Activated T-cell treated with anti-CD3 and anti-CD28 coated beads for 48 hours (primary cell): ENCODE results near the gene RAE1.
"Not testable (repeated sequence)": the region's sequence is repeated elsewhere in the genome, so short reads cannot be mapped to it uniquely, and the experiment has no call there.

ENCODE experiments used
- DNase-seq: peaks from one replicate; pipeline ENCODE4 v3.0.0-alpha.2; 2020; ENCODE audit warnings: low read depth

Gene RAE1

DNA sequence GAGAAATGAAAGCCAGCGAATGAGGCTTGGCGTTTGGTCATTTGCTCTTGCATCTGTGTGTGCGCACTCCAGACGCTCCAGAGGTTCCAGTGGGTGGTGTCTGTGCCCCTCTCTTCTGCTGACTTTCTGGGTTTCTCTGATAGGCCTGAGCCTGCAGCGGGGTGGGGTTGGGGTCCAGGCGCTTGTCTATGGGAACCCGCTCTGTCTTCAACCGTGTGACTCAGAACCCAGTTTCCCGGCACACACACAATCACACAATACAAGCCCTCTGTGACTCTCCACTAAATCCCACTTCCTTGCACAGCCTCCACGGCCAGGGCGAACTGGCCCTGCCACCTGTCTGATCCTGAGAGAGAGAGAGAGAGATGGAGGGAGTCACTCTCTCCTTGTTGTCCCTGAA lies 64.7 kb downstream of the RAE1 start:
- DNase-seq, result no peak

DNA sequence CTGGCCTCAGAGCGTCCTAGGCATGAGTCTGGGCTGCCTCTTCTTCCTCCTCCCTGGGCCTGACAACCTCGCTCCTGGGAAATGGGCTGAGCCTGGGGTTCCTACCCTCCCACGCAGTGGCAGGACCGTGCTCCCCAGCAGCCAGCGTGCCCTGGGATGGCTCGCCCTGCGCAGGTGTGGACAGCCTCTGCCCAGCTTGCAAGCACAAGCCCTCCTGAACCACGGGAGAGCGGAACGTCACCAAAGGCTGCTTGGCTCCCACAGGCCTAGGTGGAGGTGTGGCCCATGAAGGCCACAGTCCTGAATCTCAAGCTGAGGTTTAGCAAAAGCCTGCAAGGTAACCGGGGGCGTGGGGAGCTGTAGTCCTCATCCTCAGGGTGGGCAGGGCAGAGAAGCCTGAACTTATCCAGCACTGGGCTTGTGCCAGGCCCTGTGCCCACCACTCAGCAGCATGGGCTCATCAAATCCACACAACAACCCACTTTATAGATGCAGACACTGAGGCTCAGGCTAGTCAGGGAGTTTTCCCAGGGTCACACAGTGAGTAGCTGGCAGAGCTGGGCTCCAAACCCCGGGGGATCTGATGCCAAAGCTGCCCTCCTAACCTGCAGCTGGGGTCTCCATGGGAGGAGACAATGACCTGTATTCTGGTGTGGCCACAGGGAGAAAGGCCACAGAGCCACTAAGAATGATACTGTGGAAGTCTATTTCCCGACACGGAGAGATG lies 65.4 kb downstream of the RAE1 start:
- no peak for DNase-seq

DNA sequence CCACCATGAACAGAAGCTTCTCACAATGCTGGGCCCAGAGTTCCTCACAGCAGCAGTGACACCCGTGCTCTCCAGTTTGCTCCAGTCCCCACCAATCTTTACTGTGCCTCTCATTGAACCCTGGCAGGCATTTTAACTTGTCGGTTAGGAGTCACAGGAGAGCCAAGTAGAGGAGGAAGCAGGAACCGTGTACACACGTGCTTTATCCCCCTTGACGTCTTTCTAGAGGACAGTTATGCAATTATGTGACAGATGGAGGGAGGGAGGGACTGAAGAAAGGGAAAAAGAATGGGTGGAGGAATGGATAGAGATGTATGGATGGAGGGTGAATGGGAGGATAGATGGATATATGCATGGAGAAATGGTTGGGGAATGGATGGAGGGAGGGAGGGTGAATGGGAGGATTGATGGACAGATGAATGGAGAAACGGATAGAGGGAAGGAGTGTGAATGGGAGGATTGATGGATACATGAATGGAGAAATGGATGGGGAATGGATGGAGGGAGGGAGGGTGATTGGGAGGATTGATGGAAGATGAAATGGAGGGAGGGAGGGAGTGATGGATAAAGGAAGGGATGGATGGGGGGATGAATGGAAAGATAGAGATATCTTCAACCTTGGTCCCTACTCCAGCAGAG lies 66.1 kb downstream of the RAE1 start:
- DNase-seq, result no peak

DNA sequence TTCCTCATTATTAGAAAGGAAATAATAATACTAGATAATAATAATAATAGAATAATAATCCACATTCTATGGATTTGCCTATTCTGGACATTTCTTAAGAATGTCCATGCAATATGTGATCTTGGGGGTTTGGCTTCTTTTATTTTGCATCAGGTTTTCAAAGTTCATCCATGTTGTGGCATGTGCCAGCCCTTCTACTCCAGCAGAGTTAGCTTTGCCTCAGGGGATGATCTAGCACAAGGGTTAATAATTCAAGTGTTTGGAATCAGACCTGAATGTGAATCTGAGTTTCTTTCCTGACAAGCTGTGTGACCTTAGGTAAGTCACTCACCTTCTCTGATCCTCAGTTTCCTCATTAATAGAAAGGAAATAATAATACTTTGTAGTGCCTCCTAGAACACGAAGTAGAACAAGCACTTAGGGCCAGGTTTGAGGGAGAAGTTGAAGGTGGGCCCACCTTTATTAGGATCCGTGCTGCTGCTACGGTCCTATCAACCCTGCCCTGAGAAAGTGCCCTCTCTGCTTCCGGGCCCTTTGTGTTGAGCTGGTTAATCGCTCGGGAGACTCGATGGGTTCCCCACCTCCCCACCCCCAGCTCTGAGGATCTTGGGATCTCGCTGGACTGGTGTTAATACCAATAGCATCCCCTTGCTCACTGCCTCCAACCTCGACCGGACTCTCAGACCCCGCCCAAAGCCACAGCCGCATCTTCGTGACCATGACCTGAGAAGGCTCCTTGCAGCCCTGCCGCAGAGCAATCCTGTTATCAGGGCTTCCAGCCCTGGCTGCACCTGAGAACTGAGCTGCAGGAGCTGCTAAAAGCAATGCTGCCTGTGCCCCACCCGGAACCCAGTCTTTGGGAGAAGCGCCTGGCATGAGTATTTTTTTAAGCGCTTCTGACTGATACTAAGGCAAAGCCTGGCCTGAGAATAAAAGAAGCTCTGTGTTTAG lies 67.0 kb downstream of the RAE1 start:
- no peak for DNase-seq

DNA sequence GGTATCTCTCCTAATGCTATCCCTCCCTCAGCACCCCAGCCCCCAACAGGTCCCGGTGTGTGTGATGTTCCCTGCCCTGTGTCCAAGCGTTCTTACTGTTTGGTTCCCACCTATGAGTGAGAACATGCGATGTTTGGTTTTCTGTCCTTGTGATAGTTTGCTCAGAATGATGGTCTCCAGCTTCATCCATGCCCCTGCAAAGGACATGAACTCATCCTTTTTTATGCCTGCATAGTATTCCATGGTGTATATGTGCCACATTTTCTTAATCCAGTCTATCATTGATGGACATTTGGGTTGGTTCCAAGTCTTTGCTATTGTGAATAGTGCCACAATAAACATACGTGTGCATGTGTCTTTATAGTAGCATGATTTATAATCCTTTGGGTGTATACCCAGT lies 68.4 kb downstream of the RAE1 start:
- DNase-seq, result not testable (repeated sequence)

DNA sequence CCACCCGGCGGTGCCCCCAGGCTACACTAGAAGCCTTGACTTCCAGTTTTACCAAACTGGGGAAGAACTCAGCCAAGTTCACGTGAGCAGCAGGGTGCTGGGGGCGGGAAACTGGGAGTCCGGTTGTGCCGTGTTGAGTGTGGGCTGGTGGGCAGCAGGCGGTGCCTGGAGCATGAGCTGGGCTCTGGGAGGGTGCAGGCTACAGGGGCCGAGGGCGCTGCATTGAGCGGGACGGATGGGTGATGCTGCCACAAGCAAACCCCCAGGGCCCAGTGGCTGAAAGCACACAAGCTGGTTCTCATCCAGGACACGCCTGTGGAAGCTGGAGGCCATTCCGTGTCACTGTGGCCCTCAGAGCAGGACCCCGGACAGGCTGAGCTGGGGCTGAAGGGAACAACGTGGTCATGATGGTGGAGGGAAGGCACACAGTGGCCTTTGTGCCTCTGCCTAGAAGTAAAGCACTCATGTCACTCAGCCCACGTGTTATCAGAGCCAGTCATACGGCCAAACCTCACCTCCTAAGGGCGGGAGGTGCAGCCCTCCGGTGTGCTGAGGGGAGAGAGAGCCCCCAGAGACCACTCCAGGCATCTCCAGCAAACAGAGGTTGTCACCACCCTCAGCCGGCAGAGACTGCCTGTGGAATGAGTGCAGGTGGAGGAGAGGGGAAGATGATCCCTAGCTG lies 69.7 kb downstream of the RAE1 start:
- no peak for DNase-seq

DNA sequence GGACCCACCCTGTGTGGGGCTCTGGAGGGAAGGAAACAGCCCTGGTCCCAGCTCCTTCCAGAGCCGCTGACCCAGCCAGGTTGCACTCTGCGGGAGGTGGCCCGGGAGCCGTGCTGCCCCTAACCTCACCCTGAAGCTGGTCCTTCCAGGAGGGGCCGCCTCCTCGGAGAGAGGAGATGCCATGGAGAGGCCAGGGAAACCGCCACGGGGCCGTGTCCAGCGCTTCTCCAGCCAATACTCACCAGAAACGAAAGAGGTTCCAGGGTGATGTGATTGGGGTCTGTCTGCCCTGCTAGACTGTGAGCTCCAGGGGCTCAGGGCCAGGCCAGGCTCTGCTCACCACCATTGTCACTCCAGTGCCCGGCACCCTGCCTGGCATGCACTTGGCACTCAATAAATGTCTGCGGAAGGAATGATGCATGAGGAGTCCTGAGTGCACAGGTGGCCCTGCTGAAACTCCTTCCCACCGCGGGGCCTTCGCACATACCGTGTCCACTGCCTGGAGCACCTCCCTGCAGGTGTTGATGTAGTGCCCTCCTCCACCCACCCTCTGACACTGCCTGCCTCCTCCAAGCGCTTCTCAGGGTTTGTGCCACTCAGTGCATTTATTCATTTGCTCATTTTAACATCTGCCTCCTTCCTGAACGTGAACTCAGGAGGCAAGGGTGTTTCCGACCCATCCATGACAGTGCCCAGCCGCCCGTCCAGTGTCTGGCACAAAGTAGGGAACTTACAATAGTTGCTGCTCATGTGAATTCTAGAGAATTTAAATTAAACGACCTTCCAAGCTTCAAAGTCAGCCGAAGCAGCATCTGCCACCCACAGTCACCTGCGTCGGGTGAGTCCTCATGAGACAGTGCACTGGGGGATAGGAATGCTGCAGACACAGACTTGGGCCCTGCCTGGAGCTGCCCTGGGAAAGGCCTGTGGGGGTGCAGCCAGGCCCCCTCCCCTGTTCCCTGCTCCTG lies 70.5 kb downstream of the RAE1 start:
- no peak for DNase-seq

DNA sequence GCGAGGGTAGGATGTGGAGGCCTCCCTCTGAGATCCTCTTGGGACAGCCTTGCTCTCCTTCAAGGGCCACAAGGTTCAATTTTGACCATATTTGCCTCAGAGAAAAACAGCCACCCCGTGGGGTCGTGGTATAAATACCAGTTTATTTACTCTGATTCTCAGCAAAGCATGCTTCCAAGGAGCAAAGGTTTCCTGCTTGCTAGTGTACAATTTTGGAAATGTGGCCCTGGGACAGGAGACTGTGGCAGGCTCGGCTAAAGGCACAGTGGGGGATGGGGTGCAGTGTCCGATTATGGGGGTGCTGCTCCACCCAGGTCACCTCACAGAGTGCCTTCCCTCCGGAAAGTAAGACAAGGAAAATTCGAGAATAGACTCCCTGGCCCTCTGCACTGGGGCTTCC lies 71.2 kb downstream of the RAE1 start:
- DNase-seq, result no peak

DNA sequence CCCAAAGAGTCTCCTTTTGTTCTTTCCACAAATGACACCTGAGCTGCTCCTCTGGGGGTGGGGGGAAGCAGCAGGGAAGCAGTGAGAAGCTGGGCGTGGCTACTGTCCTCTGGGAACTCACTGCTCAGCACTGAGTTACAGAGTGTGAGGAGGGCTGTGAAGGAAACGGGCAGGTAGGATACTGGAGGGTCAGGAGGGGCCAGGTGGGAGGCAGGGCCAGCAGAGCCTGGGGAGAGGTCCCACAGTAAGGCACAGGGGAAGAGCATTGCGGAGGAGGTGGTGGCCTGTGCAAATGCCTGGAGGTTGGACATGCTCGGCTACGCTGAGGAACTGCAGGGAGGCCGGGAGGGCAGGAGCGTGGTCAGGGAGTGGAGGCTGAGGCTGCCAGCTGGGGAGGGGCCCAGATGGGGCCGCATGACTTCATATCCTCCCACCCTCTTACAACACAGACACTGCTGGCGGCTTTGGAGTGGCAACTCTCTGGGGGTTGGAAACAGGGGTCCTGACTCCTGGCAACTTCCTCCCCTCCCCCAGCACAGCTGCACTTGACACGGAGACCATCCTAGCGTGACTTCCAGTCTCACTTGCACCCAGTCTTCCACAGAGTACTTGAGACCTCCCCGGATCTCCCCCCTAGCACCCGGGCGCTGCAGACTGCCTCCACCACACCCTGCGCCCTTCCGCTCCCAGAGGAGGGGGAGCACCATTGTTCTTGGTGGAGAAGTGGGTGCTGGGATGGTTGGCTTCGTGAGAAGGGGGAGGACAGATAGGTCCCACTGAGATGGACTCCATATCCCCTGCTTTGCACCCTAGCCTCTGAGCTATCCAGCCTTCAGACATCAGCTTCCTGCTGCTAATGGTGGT lies 74.3 kb downstream of the RAE1 start:
- DNase-seq, result no peak

DNA sequence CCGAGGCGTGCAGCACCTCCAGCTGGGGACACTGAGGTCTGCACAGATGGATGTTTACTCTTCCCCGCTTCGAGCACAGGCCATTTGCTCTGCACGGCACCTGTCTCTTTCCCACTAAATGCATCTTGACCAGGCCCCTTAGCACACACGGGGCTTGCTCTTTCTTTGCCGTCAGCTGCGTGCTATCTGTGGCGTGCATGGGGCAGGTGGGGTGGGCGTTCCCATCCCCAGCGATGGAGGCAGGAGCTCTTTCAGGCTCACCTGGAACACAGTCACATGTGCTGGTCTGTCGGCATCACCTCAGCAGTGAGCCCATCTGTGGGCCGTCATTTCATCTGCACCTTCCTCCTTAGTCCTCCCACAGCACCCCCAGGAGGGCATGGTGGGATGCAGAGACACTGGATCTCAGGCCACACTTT lies 75.2 kb downstream of the RAE1 start:
- DNase-seq, result no peak

DNA sequence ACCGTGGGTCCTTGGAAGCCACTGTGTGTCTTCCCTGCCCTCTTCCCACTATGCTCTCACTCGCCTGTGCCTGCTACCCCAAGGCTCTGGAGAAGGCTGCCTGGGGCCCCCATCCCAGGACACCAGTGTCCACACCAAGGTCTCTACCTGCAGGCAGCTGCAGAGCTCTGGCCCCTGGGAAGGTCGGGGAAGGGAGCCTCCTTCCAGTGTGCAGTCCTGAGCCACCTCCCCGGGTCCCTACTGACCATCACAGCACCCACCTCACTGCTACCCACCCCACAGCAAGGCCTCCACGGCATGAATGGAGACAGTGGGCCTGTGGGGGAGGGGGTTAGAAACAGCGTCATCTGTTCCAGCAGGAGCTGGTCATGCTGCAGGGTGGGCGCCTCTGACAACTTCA lies 75.8 kb downstream of the RAE1 start:
- DNase-seq, result no peak

DNA sequence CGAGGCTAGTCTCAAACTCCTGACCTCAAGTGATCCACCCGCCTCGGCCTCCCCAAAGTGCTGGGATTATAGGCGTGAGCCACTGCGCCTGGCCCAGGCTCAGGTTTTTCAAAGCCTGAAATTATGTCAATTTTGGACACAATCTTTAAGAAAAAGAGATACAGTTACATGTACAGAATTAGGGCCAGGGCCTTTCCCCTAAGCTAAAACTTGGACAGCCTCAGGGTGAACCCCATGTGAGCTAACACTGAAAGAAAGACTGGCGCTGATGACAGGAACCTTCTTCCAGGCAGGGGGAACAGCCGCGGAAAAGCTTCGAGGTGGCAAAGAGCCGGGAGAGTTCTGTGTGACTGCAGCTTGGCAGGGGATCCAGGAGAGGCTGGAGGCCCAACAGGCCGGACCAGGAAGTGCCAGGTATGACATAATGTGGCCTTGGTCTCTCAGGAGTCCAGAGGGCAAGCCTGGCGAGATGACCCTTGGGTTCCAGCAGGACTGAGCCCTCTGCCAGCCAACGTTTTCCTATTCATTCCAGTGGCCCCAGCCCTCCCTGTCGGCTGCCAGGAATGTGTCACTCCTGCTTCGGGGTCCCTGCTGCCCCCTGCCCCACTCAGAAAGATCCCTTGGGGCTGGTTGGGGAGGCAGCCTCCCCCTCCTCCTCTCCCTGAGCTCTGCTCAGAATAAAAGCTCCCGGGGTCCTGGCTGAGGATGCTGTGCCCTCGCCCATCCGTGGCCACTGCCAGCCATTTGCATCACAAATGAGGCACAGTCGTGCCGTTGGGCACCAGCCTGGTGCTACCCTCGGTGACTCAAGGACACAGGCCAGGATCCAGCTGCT lies 77.5 kb downstream of the RAE1 start:
- DNase-seq, result no peak
